ENCODE measurements around the gene CFAP61. TPM values are rescaled to one million over a fixed set of nuclear protein-coding genes. Genes with fewer than 3 reads are reported as not detected.

CFAP61 gene
- total and polyA plus RNA-seq, 2 experiments from 2014 or later = 0.21 TPM; not detected in 1

DNA sequence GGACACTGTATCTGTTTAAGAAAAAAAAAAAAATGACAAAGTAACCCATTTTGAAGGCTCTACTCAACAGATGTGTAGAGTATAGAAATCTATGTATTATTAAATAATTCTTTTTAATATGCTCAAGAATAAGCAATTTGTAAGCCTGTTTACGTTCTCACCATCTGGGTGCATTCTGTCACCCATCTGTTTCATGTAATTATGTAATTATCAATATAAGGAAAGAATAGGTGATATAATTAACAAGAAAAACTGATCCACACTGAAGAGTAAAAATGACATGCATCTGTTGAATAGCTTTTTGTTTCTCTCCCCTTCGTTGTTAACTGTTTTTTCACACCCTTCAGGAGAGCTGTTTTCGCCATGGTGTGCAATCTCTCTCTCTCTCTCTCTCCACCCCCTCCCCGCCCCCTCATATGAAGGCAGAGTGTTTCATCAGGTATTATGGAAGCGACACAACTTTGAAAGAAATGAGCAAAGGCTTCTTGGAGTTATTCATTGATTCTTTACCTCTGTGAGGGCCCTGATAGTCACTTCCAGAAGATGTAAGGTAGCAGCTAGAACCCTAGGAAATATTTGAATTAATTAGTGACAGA lies 161.3 kb downstream of the CFAP61 start:
- H3K9me2 ChIP-seq (ENCODE audit: insufficient read depth) = no peaks in the 10 kb centered on the region
- H4K20me1 ChIP-seq (replicated peaks; ENCODE audit: insufficient read depth) = no peaks in the 10 kb centered on the region
- peaks cover 7% of the 10 kb centered on the region; the same call in 2 of the 3 replicates for H3K9me3 Mint-ChIP-seq
- no peak overlapping the region for H2AFZ ChIP-seq
- H3K4me3 ChIP-seq = no peak overlapping the region
- H3K4me1 Mint-ChIP-seq = peaks cover 30% of the 10 kb centered on the region
- DNase-seq (ENCODE audit: low spot score) = no peak
- H3K4me3 Mint-ChIP-seq = no peak overlapping the region
- no peak overlapping the region for H3K4me2 ChIP-seq
- peaks cover 2% of the 10 kb centered on the region for H3K27me3 Mint-ChIP-seq (ENCODE audit: insufficient read depth, low read depth, poor library complexity)
- ATAC-seq = no peak
- peaks cover 1% of the 10 kb centered on the region; the same call in 1 of the 3 replicates for H3K36me3 Mint-ChIP-seq (ENCODE audit: low read depth)
- no peak overlapping the region for H3K27ac ChIP-seq (ENCODE audit: low read depth)
- H3K27me3 ChIP-seq (ENCODE audit: insufficient read depth) = no peaks in the 10 kb centered on the region
- H3K36me3 ChIP-seq (ENCODE audit: insufficient read depth) = no peaks in the 10 kb centered on the region
- H3K4me1 ChIP-seq (ENCODE audit: insufficient read depth) = peaks cover 8% of the 10 kb centered on the region; the same call in 1 of the 2 replicates
- no peak overlapping the region; the same call in 1 of the 2 replicates for H3K27ac Mint-ChIP-seq
- H3K79me2 ChIP-seq (replicated peaks; ENCODE audit: insufficient read depth) = no peaks in the 10 kb centered on the region
- no peaks in the 10 kb centered on the region for H3F3A ChIP-seq (replicated peaks; ENCODE audit: low read depth)
- TF ChIP-seq EZH2 (IDR thresholded peaks at IDR 0.05; ENCODE audit: low read depth, unreplicated experiment) = no peak
- TF ChIP-seq STAT1 (IDR thresholded peaks at IDR 0.05; ENCODE audit: unreplicated experiment) = no peak
- no peak for TF ChIP-seq POLR2AphosphoS5 (IDR thresholded peaks at IDR 0.05; ENCODE audit: low read depth)
- TF ChIP-seq CREB1 (CRISPR knock-in tag; IDR thresholded peaks at IDR 0.05; ENCODE audit: low read depth) = no peak
- TF ChIP-seq, protein P1, sequence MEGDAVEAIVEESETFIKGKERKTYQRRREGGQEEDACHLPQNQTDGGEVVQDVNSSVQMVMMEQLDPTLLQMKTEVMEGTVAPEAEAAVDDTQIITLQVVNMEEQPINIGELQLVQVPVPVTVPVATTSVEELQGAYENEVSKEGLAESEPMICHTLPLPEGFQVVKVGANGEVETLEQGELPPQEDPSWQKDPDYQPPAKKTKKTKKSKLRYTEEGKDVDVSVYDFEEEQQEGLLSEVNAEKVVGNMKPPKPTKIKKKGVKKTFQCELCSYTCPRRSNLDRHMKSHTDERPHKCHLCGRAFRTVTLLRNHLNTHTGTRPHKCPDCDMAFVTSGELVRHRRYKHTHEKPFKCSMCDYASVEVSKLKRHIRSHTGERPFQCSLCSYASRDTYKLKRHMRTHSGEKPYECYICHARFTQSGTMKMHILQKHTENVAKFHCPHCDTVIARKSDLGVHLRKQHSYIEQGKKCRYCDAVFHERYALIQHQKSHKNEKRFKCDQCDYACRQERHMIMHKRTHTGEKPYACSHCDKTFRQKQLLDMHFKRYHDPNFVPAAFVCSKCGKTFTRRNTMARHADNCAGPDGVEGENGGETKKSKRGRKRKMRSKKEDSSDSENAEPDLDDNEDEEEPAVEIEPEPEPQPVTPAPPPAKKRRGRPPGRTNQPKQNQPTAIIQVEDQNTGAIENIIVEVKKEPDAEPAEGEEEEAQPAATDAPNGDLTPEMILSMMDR (conservative IDR thresholded peaks at IDR 0.05; ENCODE audit: low read depth in 2 of 2) = no peak
- TF ChIP-seq EZH2phosphoT487 (IDR thresholded peaks at IDR 0.05; ENCODE audit: unreplicated experiment) = no peak
- TF ChIP-seq JUNB (IDR thresholded peaks at IDR 0.05; ENCODE audit: unreplicated experiment) = no peak
- TF ChIP-seq, protein P2, sequence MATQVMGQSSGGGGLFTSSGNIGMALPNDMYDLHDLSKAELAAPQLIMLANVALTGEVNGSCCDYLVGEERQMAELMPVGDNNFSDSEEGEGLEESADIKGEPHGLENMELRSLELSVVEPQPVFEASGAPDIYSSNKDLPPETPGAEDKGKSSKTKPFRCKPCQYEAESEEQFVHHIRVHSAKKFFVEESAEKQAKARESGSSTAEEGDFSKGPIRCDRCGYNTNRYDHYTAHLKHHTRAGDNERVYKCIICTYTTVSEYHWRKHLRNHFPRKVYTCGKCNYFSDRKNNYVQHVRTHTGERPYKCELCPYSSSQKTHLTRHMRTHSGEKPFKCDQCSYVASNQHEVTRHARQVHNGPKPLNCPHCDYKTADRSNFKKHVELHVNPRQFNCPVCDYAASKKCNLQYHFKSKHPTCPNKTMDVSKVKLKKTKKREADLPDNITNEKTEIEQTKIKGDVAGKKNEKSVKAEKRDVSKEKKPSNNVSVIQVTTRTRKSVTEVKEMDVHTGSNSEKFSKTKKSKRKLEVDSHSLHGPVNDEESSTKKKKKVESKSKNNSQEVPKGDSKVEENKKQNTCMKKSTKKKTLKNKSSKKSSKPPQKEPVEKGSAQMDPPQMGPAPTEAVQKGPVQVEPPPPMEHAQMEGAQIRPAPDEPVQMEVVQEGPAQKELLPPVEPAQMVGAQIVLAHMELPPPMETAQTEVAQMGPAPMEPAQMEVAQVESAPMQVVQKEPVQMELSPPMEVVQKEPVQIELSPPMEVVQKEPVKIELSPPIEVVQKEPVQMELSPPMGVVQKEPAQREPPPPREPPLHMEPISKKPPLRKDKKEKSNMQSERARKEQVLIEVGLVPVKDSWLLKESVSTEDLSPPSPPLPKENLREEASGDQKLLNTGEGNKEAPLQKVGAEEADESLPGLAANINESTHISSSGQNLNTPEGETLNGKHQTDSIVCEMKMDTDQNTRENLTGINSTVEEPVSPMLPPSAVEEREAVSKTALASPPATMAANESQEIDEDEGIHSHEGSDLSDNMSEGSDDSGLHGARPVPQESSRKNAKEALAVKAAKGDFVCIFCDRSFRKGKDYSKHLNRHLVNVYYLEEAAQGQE (IDR thresholded peaks at IDR 0.05; ENCODE audit: unreplicated experiment) = no peak
- no peak for TF ChIP-seq ZNF114 (CRISPR knock-in tag; IDR thresholded peaks at IDR 0.05)
- TF ChIP-seq, protein P3, sequence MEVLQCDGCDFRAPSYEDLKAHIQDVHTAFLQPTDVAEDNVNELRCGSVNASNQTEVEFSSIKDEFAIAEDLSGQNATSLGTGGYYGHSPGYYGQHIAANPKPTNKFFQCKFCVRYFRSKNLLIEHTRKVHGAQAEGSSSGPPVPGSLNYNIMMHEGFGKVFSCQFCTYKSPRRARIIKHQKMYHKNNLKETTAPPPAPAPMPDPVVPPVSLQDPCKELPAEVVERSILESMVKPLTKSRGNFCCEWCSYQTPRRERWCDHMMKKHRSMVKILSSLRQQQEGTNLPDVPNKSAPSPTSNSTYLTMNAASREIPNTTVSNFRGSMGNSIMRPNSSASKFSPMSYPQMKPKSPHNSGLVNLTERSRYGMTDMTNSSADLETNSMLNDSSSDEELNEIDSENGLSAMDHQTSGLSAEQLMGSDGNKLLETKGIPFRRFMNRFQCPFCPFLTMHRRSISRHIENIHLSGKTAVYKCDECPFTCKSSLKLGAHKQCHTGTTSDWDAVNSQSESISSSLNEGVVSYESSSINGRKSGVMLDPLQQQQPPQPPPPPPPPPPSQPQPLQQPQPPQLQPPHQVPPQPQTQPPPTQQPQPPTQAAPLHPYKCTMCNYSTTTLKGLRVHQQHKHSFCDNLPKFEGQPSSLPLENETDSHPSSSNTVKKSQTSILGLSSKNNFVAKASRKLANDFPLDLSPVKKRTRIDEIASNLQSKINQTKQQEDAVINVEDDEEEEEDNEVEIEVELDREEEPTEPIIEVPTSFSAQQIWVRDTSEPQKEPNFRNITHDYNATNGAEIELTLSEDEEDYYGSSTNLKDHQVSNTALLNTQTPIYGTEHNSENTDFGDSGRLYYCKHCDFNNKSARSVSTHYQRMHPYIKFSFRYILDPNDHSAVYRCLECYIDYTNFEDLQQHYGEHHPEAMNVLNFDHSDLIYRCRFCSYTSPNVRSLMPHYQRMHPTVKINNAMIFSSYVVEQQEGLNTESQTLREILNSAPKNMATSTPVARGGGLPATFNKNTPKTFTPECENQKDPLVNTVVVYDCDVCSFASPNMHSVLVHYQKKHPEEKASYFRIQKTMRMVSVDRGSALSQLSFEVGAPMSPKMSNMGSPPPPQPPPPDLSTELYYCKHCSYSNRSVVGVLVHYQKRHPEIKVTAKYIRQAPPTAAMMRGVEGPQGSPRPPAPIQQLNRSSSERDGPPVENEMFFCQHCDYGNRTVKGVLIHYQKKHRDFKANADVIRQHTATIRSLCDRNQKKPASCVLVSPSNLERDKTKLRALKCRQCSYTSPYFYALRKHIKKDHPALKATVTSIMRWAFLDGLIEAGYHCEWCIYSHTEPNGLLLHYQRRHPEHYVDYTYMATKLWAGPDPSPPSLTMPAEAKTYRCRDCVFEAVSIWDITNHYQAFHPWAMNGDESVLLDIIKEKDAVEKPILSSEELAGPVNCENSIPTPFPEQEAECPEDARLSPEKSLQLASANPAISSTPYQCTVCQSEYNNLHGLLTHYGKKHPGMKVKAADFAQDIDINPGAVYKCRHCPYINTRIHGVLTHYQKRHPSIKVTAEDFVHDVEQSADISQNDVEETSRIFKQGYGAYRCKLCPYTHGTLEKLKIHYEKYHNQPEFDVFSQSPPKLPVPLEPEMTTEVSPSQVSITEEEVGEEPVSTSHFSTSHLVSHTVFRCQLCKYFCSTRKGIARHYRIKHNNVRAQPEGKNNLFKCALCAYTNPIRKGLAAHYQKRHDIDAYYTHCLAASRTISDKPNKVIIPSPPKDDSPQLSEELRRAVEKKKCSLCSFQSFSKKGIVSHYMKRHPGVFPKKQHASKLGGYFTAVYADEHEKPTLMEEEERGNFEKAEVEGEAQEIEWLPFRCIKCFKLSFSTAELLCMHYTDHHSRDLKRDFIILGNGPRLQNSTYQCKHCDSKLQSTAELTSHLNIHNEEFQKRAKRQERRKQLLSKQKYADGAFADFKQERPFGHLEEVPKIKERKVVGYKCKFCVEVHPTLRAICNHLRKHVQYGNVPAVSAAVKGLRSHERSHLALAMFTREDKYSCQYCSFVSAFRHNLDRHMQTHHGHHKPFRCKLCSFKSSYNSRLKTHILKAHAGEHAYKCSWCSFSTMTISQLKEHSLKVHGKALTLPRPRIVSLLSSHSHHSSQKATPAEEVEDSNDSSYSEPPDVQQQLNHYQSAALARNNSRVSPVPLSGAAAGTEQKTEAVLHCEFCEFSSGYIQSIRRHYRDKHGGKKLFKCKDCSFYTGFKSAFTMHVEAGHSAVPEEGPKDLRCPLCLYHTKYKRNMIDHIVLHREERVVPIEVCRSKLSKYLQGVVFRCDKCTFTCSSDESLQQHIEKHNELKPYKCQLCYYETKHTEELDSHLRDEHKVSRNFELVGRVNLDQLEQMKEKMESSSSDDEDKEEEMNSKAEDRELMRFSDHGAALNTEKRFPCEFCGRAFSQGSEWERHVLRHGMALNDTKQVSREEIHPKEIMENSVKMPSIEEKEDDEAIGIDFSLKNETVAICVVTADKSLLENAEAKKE (CRISPR knock-in tag; IDR thresholded peaks at IDR 0.05) = no peak
- TF ChIP-seq NANOG (IDR thresholded peaks at IDR 0.05; ENCODE audit: borderline replicate concordance) = no peak
- TF ChIP-seq, protein P4, sequence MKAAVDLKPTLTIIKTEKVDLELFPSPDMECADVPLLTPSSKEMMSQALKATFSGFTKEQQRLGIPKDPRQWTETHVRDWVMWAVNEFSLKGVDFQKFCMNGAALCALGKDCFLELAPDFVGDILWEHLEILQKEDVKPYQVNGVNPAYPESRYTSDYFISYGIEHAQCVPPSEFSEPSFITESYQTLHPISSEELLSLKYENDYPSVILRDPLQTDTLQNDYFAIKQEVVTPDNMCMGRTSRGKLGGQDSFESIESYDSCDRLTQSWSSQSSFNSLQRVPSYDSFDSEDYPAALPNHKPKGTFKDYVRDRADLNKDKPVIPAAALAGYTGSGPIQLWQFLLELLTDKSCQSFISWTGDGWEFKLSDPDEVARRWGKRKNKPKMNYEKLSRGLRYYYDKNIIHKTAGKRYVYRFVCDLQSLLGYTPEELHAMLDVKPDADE (IDR thresholded peaks at IDR 0.05) = no peak
- TF ChIP-seq ZNF331 (CRISPR knock-in tag; IDR thresholded peaks at IDR 0.05; ENCODE audit: low read depth) = no peak

All from GM23338 (cell line).